ENCODE data around the gene PWWP2B. TPM values are rescaled to one million over a fixed set of nuclear protein-coding genes. Genes with fewer than 3 reads are reported as not detected.

PWWP2B gene
- total and polyA plus RNA-seq, 7 experiments from 2014 or later = 1.5 to 22.2 (median 11.5) TPM

- ChIA-PET CTCF (no interaction called here), POLR2A (no interaction called here)
- no peak overlapping the region for H3K27ac ChIP-seq (ENCODE audit: low read depth, low read length)
- no peaks in the 10 kb centered on the region for H3K9me3 ChIP-seq (ENCODE audit: control insufficient read depth in 2 of 3, low read length in 3 of 3)
- no peaks in the 10 kb centered on the region for H3K27me3 ChIP-seq (ENCODE audit: control insufficient read depth in 2 of 2, insufficient read depth in 2 of 2, low read length in 2 of 2)
- H3K27ac Mint-ChIP-seq = no peak overlapping the region
- intact Hi-C loops (cut with micrococcal nuclease) = no loop called here
- H3K4me1 ChIP-seq (ENCODE audit: control insufficient read depth in 2 of 2, insufficient read depth in 2 of 2, low read length in 2 of 2) = no peaks in the 10 kb centered on the region
- no peaks in the 10 kb centered on the region for H3K27me3 Mint-ChIP-seq
- ATAC-seq (no peak), DNase-seq (no peak)
- H3K36me3 ChIP-seq (ENCODE audit: control insufficient read depth in 2 of 3, insufficient read depth in 3 of 3, low read length in 3 of 3) = no peaks in the 10 kb centered on the region
- no peak overlapping the region for H3K4me3 ChIP-seq (ENCODE audit: low read length)
- peaks cover 0 to 10% (median 5%) of the 10 kb centered on the region in 7 donors for H3K4me1 Mint-ChIP-seq
- H3K9me3 Mint-ChIP-seq = peaks cover 0 to 8% (median 0%) of the 10 kb centered on the region in 11 donors
- peaks cover 4 to 21% (median 9%) of the 10 kb centered on the region in 5 donors for H3K36me3 Mint-ChIP-seq
- H3K4me3 Mint-ChIP-seq = no peak overlapping the region
Measured at GRCh38 chr10:132363376-132363775, 33.6 kb upstream of the PWWP2B start.

- Mint-ChIP-seq H3K9me3 (peaks cover 0 to 8% (median 0%) of the 10 kb centered on the region in 11 donors), H3K27ac (peak overlapping the region in 3 of 9 donors; percentile 0 to 72 (median 28)), H3K4me1 (peaks cover 0 to 10% (median 5%) of the 10 kb centered on the region in 7 donors), H3K36me3 (peaks cover 7 to 28% (median 9%) of the 10 kb centered on the region in 5 donors), H3K4me3 (no peak overlapping the region), H3K27me3 (peaks cover 0 to 5% (median 0%) of the 10 kb centered on the region in 5 donors)
- Histone ChIP-seq H3K4me3 (ENCODE audit: low read length) (no peak overlapping the region), H3K27me3 (ENCODE audit: control insufficient read depth in 2 of 2, insufficient read depth in 2 of 2, low read length in 2 of 2) (no peaks in the 10 kb centered on the region), H3K27ac (ENCODE audit: low read depth, low read length) (no peak overlapping the region), H3K4me1 (ENCODE audit: control insufficient read depth in 2 of 2, insufficient read depth in 2 of 2, low read length in 2 of 2) (no peaks in the 10 kb centered on the region), H3K36me3 (ENCODE audit: control insufficient read depth in 2 of 3, insufficient read depth in 3 of 3, low read length in 3 of 3) (no peaks in the 10 kb centered on the region), H3K9me3 (ENCODE audit: control insufficient read depth in 2 of 3, low read length in 3 of 3) (no peaks in the 10 kb centered on the region)
- ATAC-seq = peak; percentile 61
- POLR2A ChIA-PET = no interaction called here
- no peak for DNase-seq
- CTCF ChIA-PET = no interaction called here
- intact Hi-C loops (cut with micrococcal nuclease) = no loop called here
Measured at GRCh38 chr10:132363921-132364593, 32.9 kb upstream of the PWWP2B start.

- H3K4me1 Mint-ChIP-seq = peaks cover 0 to 10% (median 5%) of the 10 kb centered on the region in 7 donors
- H3K27ac Mint-ChIP-seq = peak overlapping the region in 3 of 9 donors; percentile 0 to 36 (median 28)
- peaks cover 7 to 31% (median 9%) of the 10 kb centered on the region in 5 donors for H3K36me3 Mint-ChIP-seq
- peaks cover 0 to 8% (median 0%) of the 10 kb centered on the region in 11 donors for H3K9me3 Mint-ChIP-seq
- Histone ChIP-seq H3K4me3 (ENCODE audit: low read length) (no peak overlapping the region), H3K27ac (ENCODE audit: low read depth, low read length) (no peak overlapping the region), H3K9me3 (ENCODE audit: control insufficient read depth in 2 of 3, low read length in 3 of 3) (no peaks in the 10 kb centered on the region), H3K4me1 (ENCODE audit: control insufficient read depth in 2 of 2, insufficient read depth in 2 of 2, low read length in 2 of 2) (no peaks in the 10 kb centered on the region), H3K27me3 (ENCODE audit: control insufficient read depth in 2 of 2, insufficient read depth in 2 of 2, low read length in 2 of 2) (no peaks in the 10 kb centered on the region), H3K36me3 (ENCODE audit: control insufficient read depth in 2 of 3, insufficient read depth in 3 of 3, low read length in 3 of 3) (no peaks in the 10 kb centered on the region)
- H3K4me3 Mint-ChIP-seq = no peak overlapping the region
- DNase-seq (peak in 1 of 9 donors; percentile 65), ATAC-seq (peak; percentile 60)
- ChIA-PET CTCF (no interaction called here), POLR2A (no interaction called here)
- peaks cover 0 to 5% (median 0%) of the 10 kb centered on the region in 5 donors for H3K27me3 Mint-ChIP-seq
- intact Hi-C loops (cut with micrococcal nuclease) = no loop called here
Measured at GRCh38 chr10:132364594-132364970, 32.4 kb upstream of the PWWP2B start.

GRCh38 chr10:132365102-132365501 lies 31.9 kb upstream of the PWWP2B start:
- CTCF ChIA-PET = no interaction called here
- intact Hi-C loops (cut with micrococcal nuclease) = no loop called here
- peaks cover 0 to 8% (median 0%) of the 10 kb centered on the region in 11 donors for H3K9me3 Mint-ChIP-seq
- H3K4me1 Mint-ChIP-seq = peaks cover 0 to 10% (median 5%) of the 10 kb centered on the region in 7 donors
- ATAC-seq (no peak), DNase-seq (no peak)
- Histone ChIP-seq H3K9me3 (ENCODE audit: control insufficient read depth in 2 of 3, low read length in 3 of 3) (no peaks in the 10 kb centered on the region), H3K27me3 (ENCODE audit: control insufficient read depth in 2 of 2, insufficient read depth in 2 of 2, low read length in 2 of 2) (no peaks in the 10 kb centered on the region), H3K4me1 (ENCODE audit: control insufficient read depth in 2 of 2, insufficient read depth in 2 of 2, low read length in 2 of 2) (no peaks in the 10 kb centered on the region), H3K27ac (ENCODE audit: low read depth, low read length) (no peak overlapping the region), H3K36me3 (ENCODE audit: control insufficient read depth in 2 of 3, insufficient read depth in 3 of 3, low read length in 3 of 3) (no peaks in the 10 kb centered on the region), H3K4me3 (ENCODE audit: low read length) (no peak overlapping the region)
- H3K4me3 Mint-ChIP-seq = no peak overlapping the region
- POLR2A ChIA-PET = no interaction called here
- H3K27me3 Mint-ChIP-seq = peaks cover 0 to 5% (median 0%) of the 10 kb centered on the region in 5 donors
- H3K36me3 Mint-ChIP-seq = peaks cover 7 to 31% (median 9%) of the 10 kb centered on the region in 5 donors
- peak overlapping the region in 1 of 9 donors; percentile 18 for H3K27ac Mint-ChIP-seq

GRCh38 chr10:132366006-132366405 lies 31.0 kb upstream of the PWWP2B start:
- H3K27ac Mint-ChIP-seq = no peak overlapping the region
- intact Hi-C loops (cut with micrococcal nuclease) = no loop called here

GRCh38 chr10:132366499-132366898 lies 30.5 kb upstream of the PWWP2B start:
- Histone ChIP-seq H3K4me1 (ENCODE audit: control insufficient read depth in 2 of 2, insufficient read depth in 2 of 2, low read length in 2 of 2) (peaks cover 0 to 3% of the 10 kb centered on the region in 2 donors), H3K27me3 (ENCODE audit: control insufficient read depth in 2 of 2, insufficient read depth in 2 of 2, low read length in 2 of 2) (no peaks in the 10 kb centered on the region), H3K36me3 (ENCODE audit: control insufficient read depth in 2 of 3, insufficient read depth in 3 of 3, low read length in 3 of 3) (no peaks in the 10 kb centered on the region), H3K27ac (ENCODE audit: low read depth, low read length) (no peak overlapping the region), H3K9me3 (ENCODE audit: control insufficient read depth in 2 of 3, low read length in 3 of 3) (no peaks in the 10 kb centered on the region), H3K4me3 (ENCODE audit: low read length) (no peak overlapping the region)
- DNase-seq = no peak
- Mint-ChIP-seq H3K27ac (no peak overlapping the region), H3K4me3 (no peak overlapping the region), H3K4me1 (peaks cover 0 to 11% (median 7%) of the 10 kb centered on the region in 7 donors), H3K9me3 (peaks cover 0 to 8% (median 0%) of the 10 kb centered on the region in 11 donors), H3K27me3 (peaks cover 0 to 5% (median 0%) of the 10 kb centered on the region in 5 donors), H3K36me3 (peaks cover 7 to 31% (median 9%) of the 10 kb centered on the region in 5 donors)
- POLR2A ChIA-PET = no interaction called here
- no peak for ATAC-seq
- CTCF ChIA-PET = no interaction called here
- intact Hi-C loops (cut with micrococcal nuclease) = no loop called here

More at GRCh38 chr10:132366006-132366405, 31.0 kb upstream of the PWWP2B start:
- no peaks in the 10 kb centered on the region for H3K4me1 ChIP-seq (ENCODE audit: control insufficient read depth in 2 of 2, insufficient read depth in 2 of 2, low read length in 2 of 2)
- H3K4me3 ChIP-seq (ENCODE audit: low read length) = no peak overlapping the region
- Mint-ChIP-seq H3K4me3 (no peak overlapping the region), H3K36me3 (peaks cover 7 to 31% (median 9%) of the 10 kb centered on the region in 5 donors), H3K9me3 (peaks cover 0 to 8% (median 0%) of the 10 kb centered on the region in 11 donors), H3K4me1 (peaks cover 0 to 10% (median 5%) of the 10 kb centered on the region in 7 donors), H3K27me3 (peaks cover 0 to 5% (median 0%) of the 10 kb centered on the region in 5 donors)
- ChIA-PET CTCF (no interaction called here), POLR2A (no interaction called here)
- DNase-seq (no peak), ATAC-seq (no peak)
- H3K9me3 ChIP-seq (ENCODE audit: control insufficient read depth in 2 of 3, low read length in 3 of 3) = no peaks in the 10 kb centered on the region
- H3K27ac ChIP-seq (ENCODE audit: low read depth, low read length) = no peak overlapping the region
- H3K27me3 ChIP-seq (ENCODE audit: control insufficient read depth in 2 of 2, insufficient read depth in 2 of 2, low read length in 2 of 2) = no peaks in the 10 kb centered on the region
- no peaks in the 10 kb centered on the region for H3K36me3 ChIP-seq (ENCODE audit: control insufficient read depth in 2 of 3, insufficient read depth in 3 of 3, low read length in 3 of 3)

GRCh38 chr10:132368391-132368790 lies 28.6 kb upstream of the PWWP2B start:
- Histone ChIP-seq H3K4me1 (ENCODE audit: control insufficient read depth in 2 of 2, insufficient read depth in 2 of 2, low read length in 2 of 2) (peaks cover 0 to 9% of the 10 kb centered on the region in 2 donors), H3K27me3 (ENCODE audit: control insufficient read depth in 2 of 2, insufficient read depth in 2 of 2, low read length in 2 of 2) (no peaks in the 10 kb centered on the region), H3K36me3 (ENCODE audit: control insufficient read depth in 2 of 3, insufficient read depth in 3 of 3, low read length in 3 of 3) (no peaks in the 10 kb centered on the region), H3K27ac (ENCODE audit: low read depth, low read length) (no peak overlapping the region), H3K4me3 (ENCODE audit: low read length) (no peak overlapping the region), H3K9me3 (ENCODE audit: control insufficient read depth in 2 of 3, low read length in 3 of 3) (no peaks in the 10 kb centered on the region)
- CTCF ChIA-PET = no interaction called here
- peaks cover 5 to 18% (median 11%) of the 10 kb centered on the region in 7 donors for H3K4me1 Mint-ChIP-seq
- peaks cover 0 to 5% (median 0%) of the 10 kb centered on the region in 5 donors for H3K27me3 Mint-ChIP-seq
- POLR2A ChIA-PET = no interaction called here
- H3K36me3 Mint-ChIP-seq = peaks cover 7 to 31% (median 9%) of the 10 kb centered on the region in 5 donors
- ATAC-seq (no peak), DNase-seq (no peak)
- no peak overlapping the region for H3K27ac Mint-ChIP-seq
- H3K4me3 Mint-ChIP-seq = no peak overlapping the region
- intact Hi-C loops (cut with micrococcal nuclease) = no loop called here
- H3K9me3 Mint-ChIP-seq = peaks cover 0 to 8% (median 0%) of the 10 kb centered on the region in 11 donors

Measured in naive thymus-derived CD4-positive, alpha-beta T cell (primary cell).